Measurements from ENCODE around the gene SLC26A2. TPM values are rescaled to one million over a fixed set of nuclear protein-coding genes. Genes with fewer than 3 reads are reported as not detected.

Gene SLC26A2
- total RNA-seq (2014; rRNA removed; shearing (Covaris generic)) (1.2 and 2.1 TPM in 2 replicates), total RNA-seq (2022) (2.8 and 3.5 TPM in 2 replicates), Bru-seq, nascent RNA (percentile 31 among the genes with signal in this experiment), BruChase-seq, experiment 1, labeled RNA remaining after a 6-hour chase (percentile 34 among the genes with signal in this experiment), BruChase-seq, experiment 2, labeled RNA remaining after a 2-hour chase (percentile 42 among the genes with signal in this experiment)
- long read RNA-seq, partial matches to known transcripts: 0 of 1 reads
- long read RNA-seq, other reads (novel, unspliced or antisense): 1 of 1 reads

DNA sequence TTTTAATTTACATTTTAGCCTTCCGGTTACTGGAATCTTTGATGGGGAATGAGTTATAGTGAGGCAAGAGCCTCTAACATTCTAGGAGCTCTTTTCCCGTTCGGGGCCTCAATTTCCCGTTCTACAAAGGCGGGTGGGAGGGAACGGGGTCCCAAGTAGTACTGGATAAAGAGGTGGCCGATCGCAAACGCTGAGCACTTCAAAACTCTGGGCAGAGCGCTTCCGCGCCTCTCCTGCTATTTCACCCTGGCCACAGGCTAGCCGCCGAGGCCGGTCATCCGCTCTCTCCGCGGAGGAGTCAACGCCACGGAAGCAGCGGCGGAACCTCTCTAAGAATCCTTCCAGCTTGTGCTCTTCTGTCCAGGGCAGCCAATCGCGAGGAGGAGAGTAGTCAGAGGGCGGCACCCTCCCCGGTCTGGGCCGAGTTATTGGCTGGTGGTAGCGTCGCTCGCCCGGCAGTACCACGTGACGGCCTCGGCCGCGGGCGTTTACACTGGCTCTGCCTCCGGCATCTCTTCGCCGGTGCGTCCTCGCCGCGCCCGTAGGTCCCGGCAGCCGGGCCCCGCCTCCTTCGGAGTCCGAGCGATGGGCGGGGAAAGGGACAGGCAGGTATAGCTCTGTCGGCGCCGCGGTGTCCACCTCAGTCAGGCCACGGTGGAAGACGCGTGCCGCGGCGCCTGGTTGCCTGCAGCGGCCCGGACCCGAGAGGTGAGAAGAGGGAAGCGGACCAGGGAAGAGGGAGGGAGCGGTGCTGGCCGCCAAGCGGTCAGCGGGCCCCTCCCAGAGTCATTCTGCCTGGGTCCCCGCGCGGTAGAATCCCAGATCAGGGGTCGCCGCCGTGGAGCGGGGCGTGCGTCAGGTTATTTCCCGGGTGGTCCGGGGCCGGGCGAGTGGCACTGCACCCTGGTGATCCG, at the start of gene SLC26A2:
Gene SLC26A2 (plus strand): TSS at position 487 of the 914 bp plus-strand sequence. CDS start 16,895 bp downstream, outside the sequence.
- H3K27ac ChIP-seq (ENCODE audit: low read depth, low read length, poor library complexity, severe bottlenecking): no peak within 1 kb of the TSS
- peak within 1 kb of the TSS; percentile 72 for H3K4me3 ChIP-seq (ENCODE audit: low read depth, low read length, poor library complexity, severe bottlenecking)
- H3K4me2 ChIP-seq (ENCODE audit: low read length): peak within 1 kb of the TSS; percentile 87
- H2AFZ ChIP-seq (ENCODE audit: low read length): peak within 1 kb of the TSS; percentile 92
- H3K9me3 ChIP-seq (ENCODE audit: low read length): no peaks in the 10 kb centered on the region
- intact Hi-C loops (cut with micrococcal nuclease; ENCODE audit: unreplicated experiment): loop anchor here (2.0 to 10.0 kb wide), 3 partner anchors 40 to 126 kb away; partner anchors contain the start of genes HMGXB3 and TIGD6
- H3K79me2 ChIP-seq (ENCODE audit: insufficient read depth, low read depth, low read length): no peaks in the 10 kb centered on the region
- POLR2A ChIA-PET: interaction anchor here (0.5 to 1.7 kb wide), 6 partner anchors 11 to 131 kb away, joined by 3 to 4 read pairs (median 3); no protein-coding TSS in a partner anchor
- no peaks in the 10 kb centered on the region for H3K9me2 ChIP-seq (ENCODE audit: insufficient read depth, low read length)
- H4K20me1 ChIP-seq (ENCODE audit: insufficient read depth, low read length): no peaks in the 10 kb centered on the region
- H3K36me3 ChIP-seq (ENCODE audit: insufficient read depth, low read length): no peaks in the 10 kb centered on the region
- peaks cover 9% of the 10 kb centered on the region for H3K4me1 ChIP-seq (ENCODE audit: insufficient read depth, low read length, poor library complexity, severe bottlenecking)
- DNase-seq (ENCODE audit: low spot score): peak; percentile 94
- CTCF ChIA-PET (ENCODE audit: unreplicated experiment): interaction anchor here (0.6 to 1.2 kb wide), 4 partner anchors 21 to 302 kb away, joined by 3 to 5 read pairs (median 4); no protein-coding TSS in a partner anchor
- BruUV-seq (replicated peaks): no TSS peak
- TF ChIP-seq, protein P1, sequence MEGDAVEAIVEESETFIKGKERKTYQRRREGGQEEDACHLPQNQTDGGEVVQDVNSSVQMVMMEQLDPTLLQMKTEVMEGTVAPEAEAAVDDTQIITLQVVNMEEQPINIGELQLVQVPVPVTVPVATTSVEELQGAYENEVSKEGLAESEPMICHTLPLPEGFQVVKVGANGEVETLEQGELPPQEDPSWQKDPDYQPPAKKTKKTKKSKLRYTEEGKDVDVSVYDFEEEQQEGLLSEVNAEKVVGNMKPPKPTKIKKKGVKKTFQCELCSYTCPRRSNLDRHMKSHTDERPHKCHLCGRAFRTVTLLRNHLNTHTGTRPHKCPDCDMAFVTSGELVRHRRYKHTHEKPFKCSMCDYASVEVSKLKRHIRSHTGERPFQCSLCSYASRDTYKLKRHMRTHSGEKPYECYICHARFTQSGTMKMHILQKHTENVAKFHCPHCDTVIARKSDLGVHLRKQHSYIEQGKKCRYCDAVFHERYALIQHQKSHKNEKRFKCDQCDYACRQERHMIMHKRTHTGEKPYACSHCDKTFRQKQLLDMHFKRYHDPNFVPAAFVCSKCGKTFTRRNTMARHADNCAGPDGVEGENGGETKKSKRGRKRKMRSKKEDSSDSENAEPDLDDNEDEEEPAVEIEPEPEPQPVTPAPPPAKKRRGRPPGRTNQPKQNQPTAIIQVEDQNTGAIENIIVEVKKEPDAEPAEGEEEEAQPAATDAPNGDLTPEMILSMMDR (conservative IDR thresholded peaks at IDR 0.05; ENCODE audit: low read length): no peak

DNA sequence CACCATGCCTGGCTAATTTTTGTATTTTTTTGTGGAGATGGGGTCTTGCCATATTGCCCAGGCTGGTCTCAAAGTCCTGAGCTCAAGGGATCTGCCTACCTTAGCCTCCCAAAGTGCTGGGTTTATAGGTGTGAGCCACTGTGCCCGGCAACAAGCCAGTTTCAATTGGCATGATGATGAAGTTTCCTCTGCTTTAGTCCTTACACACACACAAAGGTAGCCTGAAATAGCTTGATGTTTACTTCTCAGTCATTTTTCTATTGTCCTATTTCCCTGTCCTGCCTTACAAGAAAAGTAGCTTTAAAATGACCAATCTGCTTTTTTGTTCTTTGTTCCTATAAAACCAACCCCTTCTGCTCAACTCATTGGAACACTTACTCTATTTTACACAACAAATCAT, 49.5 kb upstream of the SLC26A2 start:
- no peak for TF ChIP-seq EZH2phosphoT487 (IDR thresholded peaks at IDR 0.05; ENCODE audit: borderline replicate concordance, low read depth, low read length)
- TF ChIP-seq, protein P1 (conservative IDR thresholded peaks at IDR 0.05; ENCODE audit: low read length): no peak
- Histone ChIP-seq H3K4me3 (ENCODE audit: low read depth, low read length, poor library complexity, severe bottlenecking) (no peak overlapping the region), H4K20me1 (ENCODE audit: insufficient read depth, low read length) (no peaks in the 10 kb centered on the region), H3K27ac (ENCODE audit: low read depth, low read length, poor library complexity, severe bottlenecking) (no peak overlapping the region), H3K79me2 (ENCODE audit: insufficient read depth, low read depth, low read length) (no peaks in the 10 kb centered on the region), H2AFZ (ENCODE audit: low read length) (no peak overlapping the region), H3K9me3 (ENCODE audit: low read length) (no peaks in the 10 kb centered on the region), H3K9me2 (ENCODE audit: insufficient read depth, low read length) (no peaks in the 10 kb centered on the region), H3K4me2 (ENCODE audit: low read length) (no peak overlapping the region), H3K36me3 (ENCODE audit: insufficient read depth, low read length) (no peaks in the 10 kb centered on the region), H3K4me1 (ENCODE audit: insufficient read depth, low read length, poor library complexity, severe bottlenecking) (peaks cover 7% of the 10 kb centered on the region)
- ChIA-PET CTCF (ENCODE audit: unreplicated experiment) (no interaction called here), POLR2A (interaction anchor here (0.6 to 1.0 kb wide), 3 partner anchors 50 to 391 kb away, joined by 4 to 7 read pairs (median 4); partner anchors contain the start of gene SLC26A2)
- intact Hi-C loops (cut with micrococcal nuclease; ENCODE audit: unreplicated experiment): no loop called here
- DNase-seq (ENCODE audit: low spot score): no peak
- no TSS peak for BruUV-seq (replicated peaks)
